HG02852 (cell line): Measurements from ENCODE around the gene ZNF771.
"Not testable (repeated sequence)": the region's sequence is repeated elsewhere in the genome, so short reads cannot be mapped to it uniquely, and the experiment has no call there.

ENCODE experiments used
- ATAC-seq: cut with Tn5 transposase; IDR thresholded peaks from one replicate; pipeline ENCODE4 v1.9.1; 2021; ENCODE audit warnings: mild to moderate bottlenecking, moderate library complexity; ENCODE audit not compliant: unreplicated experiment

Gene ZNF771

GRCh38 chr16:30429678-30430427 lies 22.4 kb downstream of the ZNF771 start, which contains the start of gene DCTPP1:
TSS of gene DCTPP1 (minus strand) at chr16:30430030. CDS start at chr16:30429980, 50 bp downstream.
- ATAC-seq: peak; percentile 93

GRCh38 chr16:30430428-30430970 lies 23.1 kb downstream of the ZNF771 start:
- peak; percentile 3 for ATAC-seq

- no peak for ATAC-seq
Measured at GRCh38 chr16:30434852-30435251, 27.4 kb downstream of the ZNF771 start.

- ATAC-seq: no peak
Measured at GRCh38 chr16:30437511-30438046, 30.2 kb downstream of the ZNF771 start.

- ATAC-seq: no peak
Measured at GRCh38 chr16:30438835-30439234, 31.4 kb downstream of the ZNF771 start.

- ATAC-seq: no peak
Measured at GRCh38 chr16:30439720-30440348, 32.4 kb downstream of the ZNF771 start.

GRCh38 chr16:30443631-30444030 lies 36.2 kb downstream of the ZNF771 start:
- no peak for ATAC-seq

GRCh38 chr16:30444231-30445148 lies 37.1 kb downstream of the ZNF771 start:
- no peak for ATAC-seq

- ATAC-seq: no peak
Measured at GRCh38 chr16:30445149-30445407, 37.7 kb downstream of the ZNF771 start.

GRCh38 chr16:30445408-30446202 lies 38.2 kb downstream of the ZNF771 start, which contains the start of gene SEPHS2:
TSS of gene SEPHS2 (minus strand) at chr16:30445874. CDS start at chr16:30445727, 147 bp downstream.
- ATAC-seq: peak; percentile 91

GRCh38 chr16:30446203-30446595 lies 38.8 kb downstream of the ZNF771 start:
- no peak for ATAC-seq

GRCh38 chr16:30447512-30448226 lies 40.3 kb downstream of the ZNF771 start:
- no peak for ATAC-seq

GRCh38 chr16:30449116-30449435 lies 41.7 kb downstream of the ZNF771 start:
- ATAC-seq: no peak

- ATAC-seq: not testable (repeated sequence)
Measured at GRCh38 chr16:30452709-30453580, 45.5 kb downstream of the ZNF771 start.

GRCh38 chr16:30456302-30456701 lies 48.9 kb downstream of the ZNF771 start:
- ATAC-seq: no peak

GRCh38 chr16:30457256-30457655 lies 49.9 kb downstream of the ZNF771 start:
- ATAC-seq: no peak

- ATAC-seq: no peak
Measured at GRCh38 chr16:30457743-30458560, 50.5 kb downstream of the ZNF771 start.
